K562 (cell line): ENCODE data around the gene GAL3ST3. TPM values are rescaled to one million over a fixed set of nuclear protein-coding genes. Genes with fewer than 3 reads are reported as not detected.

ENCODE experiments used
- ARNT ChIP-seq, 2 experiments: fragments of 450-650 bp; IDR thresholded peaks; 2 replicates each; pipeline ENCODE4 v1.6.1; 2016; ENCODE audit warnings: mild to moderate bottlenecking in 1 of 2
- E2F3 ChIP-seq: fragments of 250-450 bp; sonication (Bioruptor Pico); IDR thresholded peaks from 2 replicates; pipeline ENCODE4 v1.4.0; 2020; ENCODE audit warnings: mild to moderate bottlenecking
- ELF4 ChIP-seq: fragments of 450-650 bp; formaldehyde crosslinking; IDR thresholded peaks from 2 replicates; pipeline ENCODE4 v1.4.0; 2022; ENCODE audit warnings: missing genetic modification characterization
- HBP1 ChIP-seq: fragments of 450-650 bp; formaldehyde crosslinking; IDR thresholded peaks from 2 replicates; pipeline ENCODE4 v1.4.0; 2022; ENCODE audit warnings: missing genetic modification characterization
- HDAC8 ChIP-seq: fragments of 450-650 bp; IDR thresholded peaks from 2 replicates; pipeline ENCODE4 v1.6.1; 2016; ENCODE audit warnings: mild to moderate bottlenecking, missing genetic modification characterization, moderate library complexity, missing compliant biosample characterization
- HOMEZ ChIP-seq: fragments of 250-450 bp; sonication (Bioruptor Pico); IDR thresholded peaks from 2 replicates; pipeline ENCODE4 v1.4.0; 2020; ENCODE audit warnings: mild to moderate bottlenecking, moderate library complexity
- KDM5B ChIP-seq: fragments of 200-600 bp; sonication (generic); IDR thresholded peaks from 2 replicates; pipeline ENCODE4 v1.6.1; 2012; ENCODE audit warnings: low read depth, mild to moderate bottlenecking, moderate library complexity, low read length, control low read depth, inconsistent platforms; ENCODE audit not compliant: insufficient replicate concordance
- NCOA4 ChIP-seq: fragments of 450-650 bp; IDR thresholded peaks from 2 replicates; pipeline ENCODE4 v1.6.1; 2018; ENCODE audit warnings: mild to moderate bottlenecking; ENCODE audit not compliant: partially characterized antibody
- PATZ1 ChIP-seq: fragments of 250-450 bp; sonication (Bioruptor Pico); IDR thresholded peaks from 2 replicates; pipeline ENCODE4 v1.5.0; 2020; ENCODE audit warnings: mild to moderate bottlenecking, borderline replicate concordance
- PURB ChIP-seq: sonication (generic); formaldehyde crosslinking; IDR thresholded peaks from 2 replicates; pipeline ENCODE4 v1.9.0; 2021; ENCODE audit warnings: low read depth, mild to moderate bottlenecking, missing genetic modification reagents
- XRCC5 ChIP-seq: fragments of 200-400 bp; formaldehyde crosslinking; IDR thresholded peaks from 2 replicates; pipeline ENCODE4 v1.6.1; 2017; ENCODE audit warnings: low read depth, mild to moderate bottlenecking, low read length
- YY1 ChIP-seq, 3 experiments: IDR thresholded peaks; 2 replicates each; pipeline ENCODE4 v1.6.1; 2011; ENCODE audit warnings: low read length in 2 of 3, mild to moderate bottlenecking in 2 of 3, moderate library complexity in 2 of 3, borderline replicate concordance in 1 of 3, control low read depth in 1 of 3, low read depth in 1 of 3; ENCODE audit not compliant: insufficient read depth in 3 of 3, insufficient replicate concordance in 2 of 3, control insufficient read depth in 1 of 3, insufficient read length in 1 of 3; ENCODE audit errors: extremely low read depth in 1 of 3
- ZNF311 ChIP-seq: fragments of 250-450 bp; sonication (Bioruptor Pico); IDR thresholded peaks from 2 replicates; pipeline ENCODE4 v1.4.0; 2020; ENCODE audit warnings: mild to moderate bottlenecking, moderate library complexity
- ZNF584 ChIP-seq: fragments of 200-800 bp; sonication (Bioruptor generic); IDR thresholded peaks from 2 replicates; pipeline ENCODE4 v1.6.1; 2016; ENCODE audit warnings: low read depth, mild to moderate bottlenecking, missing genetic modification characterization, missing compliant biosample characterization
- polyA plus RNA-seq, 8 experiments: library from polyadenylated mRNA; depleted of rRNA in 4 of 8; stranded (reverse) in 5 of 8; unstranded in 3 of 8; fragments of >200 nt; fragmentation: Nextera tagmentation in 2 of 8; fragmentation: Illumina TruSeq in 1 of 8; extraction: Ambion mirVana in 2 of 8; extraction: Trizol in 1 of 8; gene quantifications; 2 replicates each; pipeline versions ENCODE4 v1.2.1 to v1.2.3, GENCODE V29; 2011 to 2014; ENCODE audit warnings: inconsistent platforms in 1 of 8, missing spikeins in 1 of 8
- total RNA-seq, 7 experiments: library from RNA; depleted of rRNA in 6 of 7; stranded (reverse); fragments of >200 nt in 6 of 7; fragmentation: Illumina TruSeq in 2 of 7; extraction: Trizol in 2 of 7; gene quantifications; 2 replicates each; pipeline versions ENCODE4 v1.2.1 to v1.2.3, GENCODE V29; 2011 to 2021; ENCODE audit warnings: low replicate concordance in 1 of 7

The GAL3ST3 gene
- total and polyA plus RNA-seq, 9 of the 15 experiments (the other 6 are each of a cell fraction or from before 2014, with no cell fraction given) = not detected

- TF ChIP-seq HBP1 (0 out of 2 replicates have a peak, but pooled peaks have one; percentile 32), ZNF584 (no peak), ARNT (IDR thresholded peaks at IDR 0.05) (no peak), XRCC5 (no peak), PATZ1 (CRISPR knock-in tag) (no peak), E2F3 (CRISPR knock-in tag) (no peak), HDAC8 (tag) (no peak), PURB (CRISPR knock-in tag) (no peak), ZNF311 (CRISPR knock-in tag) (no peak), YY1 (IDR thresholded peaks at IDR 0.05; ENCODE audit: borderline replicate concordance in 1 of 3, control insufficient read depth in 1 of 3, extremely low read depth in 1 of 3, insufficient read depth in 3 of 3, insufficient read length in 1 of 3, insufficient replicate concordance in 2 of 3, low read depth in 1 of 3, low read length in 2 of 3) (peak in 1 of 3 experiments; percentile 3), HOMEZ (CRISPR knock-in tag) (no peak), KDM5B (peak; percentile 33), NCOA4 (no peak), ELF4 (CRISPR knock-in tag) (no peak)
Observed at GRCh38 chr11:66069715-66070603, 21.0 kb upstream of the GAL3ST3 start, which contains the start of gene PACS1 (continued).
